AG04450 (cell line): ENCODE results near the gene LGALS7B. TPM values are rescaled to one million over a fixed set of nuclear protein-coding genes. Genes with fewer than 3 reads are reported as not detected.
"Not testable (repeated sequence)": the region's sequence is repeated elsewhere in the genome, so short reads cannot be mapped to it uniquely, and the experiment has no call there.

Source experiments
- CTCF ChIA-PET: fragments of 300-600, 350-600 bp; formaldehyde crosslinking; extraction: SDS; loops from one replicate; lab custom pipeline; 2022; ENCODE audit warnings: antibody characterized with exemption, inconsistent platforms; lab: Charles Lee
- POLR2A ChIA-PET: fragments of 350-600 bp; formaldehyde crosslinking; extraction: SDS; loops from one replicate; lab custom pipeline; 2021; ENCODE audit warnings: antibody characterized with exemption, inconsistent platforms; lab: Yijun Ruan, JAX
- DNase-seq: peaks from one replicate; pipeline ENCODE4 v3.0.0-alpha.2; 2011; ENCODE audit warnings: low read depth, low spot score
- H3K27ac ChIP-seq: one replicate; pipeline ENCODE4 v1.5.1; 2012; ENCODE audit warnings: low read depth, low read length, control low read depth
- H3K27me3 ChIP-seq: one replicate; pipeline ENCODE4 v1.6.0; 2012; ENCODE audit warnings: low read length; ENCODE audit not compliant: control insufficient read depth, insufficient read depth
- H3K4me3 ChIP-seq: 2 replicates; pipeline ENCODE4 v1.5.1; 2011; ENCODE audit warnings: mild to moderate bottlenecking, low read depth, low read length, control low read depth
- H3K9me3 ChIP-seq: 2 replicates; pipeline ENCODE4 v1.5.1; 2012; ENCODE audit warnings: low read length; ENCODE audit not compliant: control insufficient read depth, insufficient read depth
- polyA plus RNA-seq: library from polyadenylated mRNA; depleted of rRNA; stranded (reverse); fragments of >200 nt; gene quantifications from 2 replicates; pipeline ENCODE4 v1.2.3, GENCODE V29; 2011
- TF ChIP-seq, protein P1 (sequence below): IDR thresholded peaks from 2 replicates; pipeline ENCODE4 v1.5.1; 2011; ENCODE audit warnings: low read depth, low read length, control low read depth, inconsistent platforms

LGALS7B gene
- polyA plus RNA-seq, 1 experiment = not detected

DNA sequence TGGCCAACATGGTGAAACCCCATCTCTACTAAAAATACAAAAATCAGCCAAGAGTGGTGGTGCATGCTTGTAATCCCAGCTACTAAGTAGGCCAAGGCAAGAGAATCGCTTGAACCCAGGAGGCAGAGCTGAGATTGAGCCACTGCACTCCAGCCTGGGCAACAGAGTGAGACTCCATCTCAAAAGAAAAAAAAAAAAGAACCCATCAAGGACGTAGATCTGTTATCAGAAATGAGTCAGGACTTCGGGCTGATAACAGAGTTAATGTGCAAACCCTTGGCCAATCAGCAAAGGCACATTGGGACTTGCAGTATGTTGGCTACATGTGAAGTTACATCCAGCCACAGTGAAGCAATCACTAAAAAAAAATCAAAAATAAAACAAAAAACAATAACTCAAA lies 4.8 kb upstream of the LGALS7B start:
- Histone ChIP-seq H3K27me3 (peaks cover 17% of the 10 kb centered on the region), H3K27ac (no peak overlapping the region), H3K9me3 (no peaks in the 10 kb centered on the region), H3K4me3 (no peak overlapping the region)
- POLR2A ChIA-PET = interaction anchor here (0.6 kb wide), 1 partner anchor 78 kb away, joined by 4 read pairs; no protein-coding TSS in a partner anchor
- no peak for DNase-seq
- TF ChIP-seq, protein P1, sequence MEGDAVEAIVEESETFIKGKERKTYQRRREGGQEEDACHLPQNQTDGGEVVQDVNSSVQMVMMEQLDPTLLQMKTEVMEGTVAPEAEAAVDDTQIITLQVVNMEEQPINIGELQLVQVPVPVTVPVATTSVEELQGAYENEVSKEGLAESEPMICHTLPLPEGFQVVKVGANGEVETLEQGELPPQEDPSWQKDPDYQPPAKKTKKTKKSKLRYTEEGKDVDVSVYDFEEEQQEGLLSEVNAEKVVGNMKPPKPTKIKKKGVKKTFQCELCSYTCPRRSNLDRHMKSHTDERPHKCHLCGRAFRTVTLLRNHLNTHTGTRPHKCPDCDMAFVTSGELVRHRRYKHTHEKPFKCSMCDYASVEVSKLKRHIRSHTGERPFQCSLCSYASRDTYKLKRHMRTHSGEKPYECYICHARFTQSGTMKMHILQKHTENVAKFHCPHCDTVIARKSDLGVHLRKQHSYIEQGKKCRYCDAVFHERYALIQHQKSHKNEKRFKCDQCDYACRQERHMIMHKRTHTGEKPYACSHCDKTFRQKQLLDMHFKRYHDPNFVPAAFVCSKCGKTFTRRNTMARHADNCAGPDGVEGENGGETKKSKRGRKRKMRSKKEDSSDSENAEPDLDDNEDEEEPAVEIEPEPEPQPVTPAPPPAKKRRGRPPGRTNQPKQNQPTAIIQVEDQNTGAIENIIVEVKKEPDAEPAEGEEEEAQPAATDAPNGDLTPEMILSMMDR = no peak
- CTCF ChIA-PET = interaction anchor here (0.6 to 1.3 kb wide), 2 partner anchors 14 to 558 kb away, joined by 3 read pairs; partner anchors contain the start of gene SAMD4B

DNA sequence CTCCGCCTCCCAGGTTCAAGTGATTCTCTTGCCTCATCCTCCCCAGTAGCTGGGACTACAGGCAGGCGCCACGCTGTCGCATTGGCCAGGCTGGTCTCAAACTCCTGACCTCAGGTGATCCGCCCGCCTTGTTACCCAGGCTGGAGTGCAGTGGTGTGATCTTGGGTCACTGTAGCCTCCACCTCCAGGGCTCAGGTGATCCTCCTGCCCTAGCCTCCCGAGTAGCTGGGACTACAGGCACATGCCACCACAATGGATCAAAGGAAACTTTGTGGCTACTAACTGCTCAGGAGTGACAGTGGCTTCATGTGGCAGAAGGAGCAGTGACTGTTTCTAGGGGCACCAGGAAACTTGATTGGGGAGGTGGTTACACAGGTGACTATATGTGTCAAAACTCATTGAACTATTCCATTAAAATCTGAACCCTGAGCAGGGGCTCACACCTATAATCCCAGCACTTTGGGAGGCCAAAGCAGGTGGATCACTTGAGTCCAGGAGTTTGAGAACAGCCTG lies 3.8 kb upstream of the LGALS7B start:
- Histone ChIP-seq H3K9me3 (no peaks in the 10 kb centered on the region), H3K4me3 (no peak overlapping the region), H3K27me3 (peaks cover 14% of the 10 kb centered on the region), H3K27ac (no peak overlapping the region)
- ChIA-PET POLR2A (no interaction called here), CTCF (no interaction called here)
- TF ChIP-seq, protein P1 = no peak
- no peak for DNase-seq

DNA sequence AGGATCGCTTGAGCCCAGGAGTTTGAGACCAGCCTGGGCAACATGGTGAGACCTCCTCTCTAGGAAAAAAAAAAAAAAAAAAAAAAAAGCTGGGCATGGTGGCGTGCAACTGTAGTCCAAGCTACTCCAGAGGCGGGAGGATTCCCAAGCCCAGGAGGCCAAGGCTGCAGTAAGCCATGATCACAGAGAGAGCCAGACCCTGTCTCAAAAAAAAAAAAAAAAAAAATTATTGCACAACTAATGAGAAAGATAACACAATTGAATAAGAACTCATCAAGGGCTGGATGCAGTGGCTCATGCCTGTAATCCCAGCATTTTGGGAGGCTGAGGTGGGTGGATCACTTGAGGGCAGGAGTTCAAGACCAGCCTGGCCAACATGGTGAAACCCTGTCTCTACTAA lies 2.9 kb upstream of the LGALS7B start:
- H3K27ac ChIP-seq, POLR2A ChIA-PET, H3K9me3 ChIP-seq, H3K4me3 ChIP-seq, DNase-seq, H3K27me3 ChIP-seq: not testable (repeated sequence)
- CTCF ChIA-PET = interaction anchor here (1.3 kb wide), 1 partner anchor 16 kb away, joined by 9 read pairs; no protein-coding TSS in a partner anchor

DNA sequence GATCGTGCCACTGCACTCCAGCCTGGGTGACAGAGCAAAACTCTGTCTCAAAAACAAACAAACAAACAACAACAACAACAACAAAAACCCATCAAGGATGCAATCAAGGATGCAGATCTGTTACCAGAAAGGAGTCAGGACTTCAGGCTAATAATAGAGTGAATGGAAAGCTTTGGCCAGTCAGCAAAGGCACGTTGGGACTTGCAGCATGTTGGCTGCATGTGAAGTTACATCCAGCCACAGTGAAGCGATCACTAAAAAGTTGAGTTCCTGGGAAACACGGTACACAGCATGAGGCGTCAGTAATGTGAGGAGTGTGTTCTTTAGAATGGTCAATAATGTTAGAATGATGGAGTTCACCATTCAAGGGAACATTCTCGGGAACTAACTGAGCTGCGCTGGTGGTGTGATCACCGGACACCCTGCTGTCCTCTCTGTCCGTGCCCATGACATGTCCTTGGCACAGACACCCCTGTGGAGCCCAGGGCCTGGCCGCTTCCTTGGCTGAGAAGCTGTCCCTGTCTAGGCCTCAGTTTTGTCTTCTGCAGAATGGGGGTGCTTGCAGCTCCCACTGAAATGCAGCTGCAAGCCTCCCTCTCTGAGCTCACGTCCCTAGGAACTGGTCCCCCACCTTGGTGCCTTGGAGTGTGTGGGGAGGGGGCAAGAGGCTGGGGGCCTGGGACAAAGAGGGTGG lies 2.3 kb upstream of the LGALS7B start:
- POLR2A ChIA-PET = no interaction called here
- TF ChIP-seq, protein P1 = no peak
- H3K27me3 ChIP-seq = peaks cover 4% of the 10 kb centered on the region
- no peak for DNase-seq
- no peak overlapping the region for H3K4me3 ChIP-seq
- H3K27ac ChIP-seq = no peak overlapping the region
- CTCF ChIA-PET = interaction anchor here (1.3 kb wide), 1 partner anchor 17 kb away, joined by 9 read pairs; no protein-coding TSS in a partner anchor
- no peaks in the 10 kb centered on the region for H3K9me3 ChIP-seq

DNA sequence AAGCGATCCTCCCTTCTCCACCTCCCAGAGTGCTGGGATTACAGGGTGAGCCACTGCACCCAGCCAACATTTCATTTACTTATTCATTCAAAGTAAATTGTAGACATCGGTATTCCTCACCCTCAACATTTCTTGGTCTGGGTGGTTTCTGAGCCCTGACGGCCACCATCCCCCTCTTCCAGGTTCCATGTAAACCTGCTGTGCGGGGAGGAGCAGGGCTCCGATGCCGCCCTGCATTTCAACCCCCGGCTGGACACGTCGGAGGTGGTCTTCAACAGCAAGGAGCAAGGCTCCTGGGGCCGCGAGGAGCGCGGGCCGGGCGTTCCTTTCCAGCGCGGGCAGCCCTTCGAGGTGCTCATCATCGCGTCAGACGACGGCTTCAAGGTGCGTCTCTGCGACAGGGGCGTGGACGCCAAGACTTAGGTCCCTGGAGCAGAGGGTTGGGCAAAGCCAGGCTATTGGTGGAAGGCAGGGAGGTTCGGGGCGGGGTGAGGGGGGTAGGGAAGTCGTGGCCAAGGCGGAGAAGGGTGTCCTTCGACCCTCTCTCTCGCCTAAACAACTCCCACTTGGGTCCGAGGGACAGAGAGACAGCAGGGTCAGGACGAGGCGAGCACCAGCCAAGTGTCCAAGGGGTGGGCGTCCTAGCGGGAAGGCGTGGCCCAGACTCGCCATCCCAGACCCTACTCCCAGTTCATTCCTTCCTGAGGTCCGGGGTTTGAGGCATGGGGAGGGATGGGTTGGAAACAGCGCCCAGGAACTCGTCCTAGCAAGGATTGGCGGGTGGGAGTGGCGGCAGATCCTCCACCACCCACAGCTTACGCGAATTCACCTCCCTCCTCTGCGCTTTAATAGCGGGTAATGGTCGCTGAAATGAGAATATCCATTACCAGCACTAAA lies 1.8 kb downstream of the LGALS7B start:
- H3K27me3 ChIP-seq, H3K27ac ChIP-seq, H3K4me3 ChIP-seq, CTCF ChIA-PET, POLR2A ChIA-PET, DNase-seq, H3K9me3 ChIP-seq: not testable (repeated sequence)

DNA sequence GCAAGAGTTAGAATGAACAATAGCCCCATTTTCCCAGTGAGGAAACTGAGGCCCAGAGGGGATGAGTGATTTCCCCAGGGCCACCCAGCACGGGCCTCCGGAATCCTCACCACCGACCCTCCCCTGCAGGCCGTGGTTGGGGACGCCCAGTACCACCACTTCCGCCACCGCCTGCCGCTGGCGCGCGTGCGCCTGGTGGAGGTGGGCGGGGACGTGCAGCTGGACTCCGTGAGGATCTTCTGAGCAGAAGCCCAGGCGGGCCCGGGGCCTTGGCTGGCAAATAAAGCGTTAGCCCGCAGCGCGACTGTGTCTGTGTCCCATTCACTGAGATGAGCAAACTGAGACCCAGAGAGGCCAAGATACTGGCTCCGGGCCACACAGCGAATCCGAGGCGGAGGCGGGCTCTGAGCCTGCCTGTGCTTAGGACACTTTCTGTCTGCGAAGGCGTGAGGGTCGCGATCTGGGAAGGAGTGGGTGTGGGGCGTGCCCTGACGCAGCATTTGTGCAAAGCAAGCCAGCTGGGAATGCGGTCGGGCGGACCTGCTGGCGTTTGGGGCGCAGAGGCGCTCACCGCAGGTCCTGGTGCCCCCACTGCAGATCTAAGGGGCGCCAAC lies 2.6 kb downstream of the LGALS7B start:
- H3K9me3 ChIP-seq, H3K27ac ChIP-seq, CTCF ChIA-PET, DNase-seq, POLR2A ChIA-PET, H3K27me3 ChIP-seq, H3K4me3 ChIP-seq: not testable (repeated sequence)
